DOHH2 (cell line): ENCODE measurements around the gene COL13A1.

Experiments
- H3F3A ChIP-seq: fragments of 200-600 bp; sonication (generic), shearing (Covaris generic); 2 replicates; pipeline ENCODE4 v1.6.0; 2016; ENCODE audit warnings: antibody characterized with exemption, mild to moderate bottlenecking; ENCODE audit not compliant: control insufficient read depth, insufficient read depth
- H3K27ac ChIP-seq: fragments of 200-600 bp; sonication (generic); 2 replicates; pipeline ENCODE4 v1.5.1; 2014; ENCODE audit warnings: low read depth, mild to moderate bottlenecking, low read length, moderate library complexity
- H3K27me3 ChIP-seq: fragments of 200-600 bp; sonication (generic); 2 replicates; pipeline ENCODE4 v1.6.1; 2014; ENCODE audit warnings: mild to moderate bottlenecking, low read length, mixed read lengths; ENCODE audit not compliant: control insufficient read depth
- H3K36me3 ChIP-seq: fragments of 200-600 bp; sonication (generic); 2 replicates; pipeline ENCODE4 v1.6.1; 2014; ENCODE audit warnings: mild to moderate bottlenecking, low read length, moderate library complexity, mixed read lengths; ENCODE audit not compliant: control insufficient read depth
- H3K4me1 ChIP-seq: fragments of 200-600 bp; sonication (generic); 2 replicates; pipeline ENCODE4 v1.6.1; 2014; ENCODE audit warnings: mild to moderate bottlenecking, low read length, mixed read lengths; ENCODE audit not compliant: control insufficient read depth
- H3K4me2 ChIP-seq: fragments of 200-600 bp; sonication (generic); 2 replicates; pipeline ENCODE4 v1.6.0; 2014; ENCODE audit warnings: mild to moderate bottlenecking, low read length, moderate library complexity
- H3K4me3 ChIP-seq: fragments of 200-600 bp; sonication (generic); 2 replicates; pipeline ENCODE4 v1.5.1; 2014; ENCODE audit warnings: mild to moderate bottlenecking, low read length, mixed read lengths
- H3K79me2 ChIP-seq: fragments of 200-600 bp; sonication (generic); 2 replicates; pipeline ENCODE4 v1.6.1; 2014; ENCODE audit warnings: mild to moderate bottlenecking, low read length, mixed read lengths; ENCODE audit not compliant: control insufficient read depth
- H3K9me2 ChIP-seq: fragments of 200-600 bp; sonication (generic); replicated peaks from 2 replicates; pipeline ENCODE4 v1.6.1; 2014; ENCODE audit warnings: mild to moderate bottlenecking, low read length, mixed read lengths; ENCODE audit not compliant: control insufficient read depth
- H3K9me3 ChIP-seq: fragments of 200-600 bp; sonication (generic); 2 replicates; pipeline ENCODE4 v1.6.1; 2014; ENCODE audit warnings: antibody characterized with exemption, low read length, mixed read lengths; ENCODE audit not compliant: control insufficient read depth, insufficient read depth
- H4K20me1 ChIP-seq: fragments of 200-600 bp; sonication (generic); 2 replicates; pipeline ENCODE4 v1.6.0; 2014; ENCODE audit warnings: low read depth, mild to moderate bottlenecking, antibody characterized with exemption, low read length, moderate library complexity; ENCODE audit not compliant: control insufficient read depth, insufficient read depth
- CTCF ChIP-seq: fragments of 200-600 bp; sonication (generic); IDR thresholded peaks from one replicate; pipeline ENCODE4 v1.5.1; 2014; ENCODE audit warnings: antibody characterized with exemption, mild to moderate bottlenecking, low read depth, low read length; ENCODE audit not compliant: poor library complexity, severe bottlenecking
- EZH2phosphoT487 ChIP-seq: fragments of 200-600 bp; sonication (generic); IDR thresholded peaks from 2 replicates; pipeline ENCODE4 v1.6.1; 2017; ENCODE audit warnings: borderline replicate concordance, mild to moderate bottlenecking, antibody characterized with exemption, low read length, moderate library complexity, mixed read lengths

Gene COL13A1

GRCh38 chr10:69818676-69819239, 17.1 kb downstream of the COL13A1 start:
- H3K79me2 ChIP-seq: no peaks in the 10 kb centered on the region
- H3F3A ChIP-seq: no peaks in the 10 kb centered on the region
- no peak overlapping the region for H3K4me2 ChIP-seq
- H3K4me1 ChIP-seq: peaks cover 8% of the 10 kb centered on the region
- H3K36me3 ChIP-seq: no peaks in the 10 kb centered on the region
- TF ChIP-seq EZH2phosphoT487: no peak
- no peak for TF ChIP-seq CTCF
- H3K4me3 ChIP-seq: no peak overlapping the region
- H3K27ac ChIP-seq: no peak overlapping the region
- no peaks in the 10 kb centered on the region for H4K20me1 ChIP-seq
- no peaks in the 10 kb centered on the region for H3K9me3 ChIP-seq
- peaks cover 25% of the 10 kb centered on the region for H3K27me3 ChIP-seq
- no peaks in the 10 kb centered on the region for H3K9me2 ChIP-seq

GRCh38 chr10:69819716-69820506, 18.2 kb downstream of the COL13A1 start:
- H3K9me2 ChIP-seq: no peaks in the 10 kb centered on the region
- no peaks in the 10 kb centered on the region for H3K36me3 ChIP-seq
- no peak overlapping the region for H3K27ac ChIP-seq
- no peaks in the 10 kb centered on the region for H3K9me3 ChIP-seq
- no peak overlapping the region for H3K4me3 ChIP-seq
- peaks cover 25% of the 10 kb centered on the region for H3K27me3 ChIP-seq
- no peak overlapping the region for H3K4me2 ChIP-seq
- H4K20me1 ChIP-seq: no peaks in the 10 kb centered on the region
- TF ChIP-seq EZH2phosphoT487 (no peak), CTCF (no peak)
- no peaks in the 10 kb centered on the region for H3F3A ChIP-seq
- H3K4me1 ChIP-seq: peaks cover 8% of the 10 kb centered on the region
- H3K79me2 ChIP-seq: no peaks in the 10 kb centered on the region

- Histone ChIP-seq H3K27ac (no peak overlapping the region), H3K27me3 (peaks cover 25% of the 10 kb centered on the region), H3K4me1 (peaks cover 8% of the 10 kb centered on the region), H3K36me3 (no peaks in the 10 kb centered on the region), H3K4me3 (no peak overlapping the region), H4K20me1 (no peaks in the 10 kb centered on the region), H3F3A (no peaks in the 10 kb centered on the region), H3K9me2 (no peaks in the 10 kb centered on the region), H3K4me2 (no peak overlapping the region), H3K9me3 (no peaks in the 10 kb centered on the region), H3K79me2 (no peaks in the 10 kb centered on the region)
- no peak for TF ChIP-seq CTCF
- TF ChIP-seq EZH2phosphoT487: no peak
These were observed 19.1 kb downstream of the COL13A1 start for GRCh38 chr10:69820817-69821216.
